Head of caudate nucleus (tissue), 42 donors: ENCODE data around the gene CFAP91.
A peak's percentile ranks its signal among the peaks of the same experiment; 100 is the strongest.

Experiments
- DNase-seq, 42 donors: peaks; one replicate each; pipeline versions ENCODE4 v3.0.0 to v3.0.0-alpha.2; 2020 to 2021; ENCODE audit warnings: mixed read lengths in 7 of 42
- intact Hi-C: fragments of 100-400 bp; cut with DNase I; formaldehyde crosslinking; loops from one replicate; pipeline ENCODE4 v1.15.0; 2022

Gene CFAP91

DNA sequence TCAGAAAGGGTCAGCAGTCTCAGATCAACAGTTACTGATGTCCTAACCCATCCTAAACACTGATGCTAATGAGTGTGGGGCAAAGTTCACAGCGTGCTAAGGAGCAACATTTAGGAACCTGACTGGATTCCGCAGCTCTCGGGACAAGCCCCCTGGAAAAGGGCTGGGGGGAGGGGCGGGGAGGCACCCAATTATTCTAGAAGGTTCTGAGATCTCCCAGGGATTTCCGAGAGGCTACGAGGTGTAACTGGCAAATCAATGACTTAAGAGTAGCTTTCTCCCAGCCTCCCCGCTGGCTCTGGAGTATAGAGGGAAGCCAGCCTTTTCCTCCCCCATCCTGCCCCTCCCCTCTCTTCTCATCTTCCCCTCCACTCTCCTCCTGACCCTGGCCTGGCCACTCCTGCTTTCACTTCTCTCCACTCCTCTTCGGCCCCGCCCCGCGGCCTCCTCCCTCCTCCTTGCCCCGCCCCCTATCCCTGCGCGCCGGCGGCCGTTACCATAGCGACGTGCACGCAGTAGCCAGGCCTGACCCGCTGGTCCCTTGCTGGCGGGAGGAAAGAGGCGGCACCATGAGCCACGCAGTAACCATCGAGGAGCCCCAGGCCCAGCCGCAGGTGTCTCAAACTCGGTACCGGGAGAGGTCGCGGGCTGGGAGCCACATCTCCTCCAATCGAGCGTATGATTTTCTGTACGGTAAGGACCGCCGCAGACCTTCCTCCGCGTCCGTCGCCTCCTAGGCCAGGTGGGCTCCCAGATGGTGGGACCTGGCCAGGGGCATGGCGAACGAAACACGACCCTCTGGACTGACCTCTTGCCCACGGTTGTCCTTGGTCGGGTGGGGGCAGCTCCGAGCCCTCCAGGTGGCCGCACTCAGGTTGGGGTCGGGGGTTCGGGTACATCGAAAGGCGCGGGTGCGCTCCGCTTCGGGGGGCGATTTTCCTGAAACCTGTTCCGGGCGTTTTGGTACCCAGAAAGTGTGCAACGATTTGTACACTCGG lies at the start of gene CFAP91:
Gene CFAP91 (plus strand): TSS at position 493 of the 998 bp plus-strand sequence. CDS start 77 bp downstream, at position 570.
- intact Hi-C loops = no loop called here
- peak; percentile 88 to 98 (median 96) for DNase-seq

DNA sequence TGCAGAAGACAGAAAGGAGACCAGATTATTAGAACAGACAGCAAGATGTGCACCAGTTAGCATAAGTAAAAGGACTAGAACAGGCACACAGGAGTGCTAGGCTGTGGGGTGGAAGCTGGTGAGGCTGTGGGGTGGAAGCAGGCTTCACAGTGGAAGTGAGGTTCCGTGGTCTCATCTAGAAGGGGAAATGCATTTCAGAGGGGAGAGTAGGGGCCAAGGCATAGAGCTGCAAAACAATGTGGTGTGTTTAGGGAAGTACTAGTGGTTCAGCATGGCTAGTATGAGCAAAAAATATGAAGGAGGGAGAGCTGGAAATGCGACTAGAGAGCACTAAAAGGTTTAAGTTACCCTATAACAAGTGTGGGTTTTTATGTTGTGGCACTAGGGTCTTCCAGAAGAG lies 48.9 kb upstream of the CFAP91 start:
- intact Hi-C loops = no loop called here
- DNase-seq = no peak

DNA sequence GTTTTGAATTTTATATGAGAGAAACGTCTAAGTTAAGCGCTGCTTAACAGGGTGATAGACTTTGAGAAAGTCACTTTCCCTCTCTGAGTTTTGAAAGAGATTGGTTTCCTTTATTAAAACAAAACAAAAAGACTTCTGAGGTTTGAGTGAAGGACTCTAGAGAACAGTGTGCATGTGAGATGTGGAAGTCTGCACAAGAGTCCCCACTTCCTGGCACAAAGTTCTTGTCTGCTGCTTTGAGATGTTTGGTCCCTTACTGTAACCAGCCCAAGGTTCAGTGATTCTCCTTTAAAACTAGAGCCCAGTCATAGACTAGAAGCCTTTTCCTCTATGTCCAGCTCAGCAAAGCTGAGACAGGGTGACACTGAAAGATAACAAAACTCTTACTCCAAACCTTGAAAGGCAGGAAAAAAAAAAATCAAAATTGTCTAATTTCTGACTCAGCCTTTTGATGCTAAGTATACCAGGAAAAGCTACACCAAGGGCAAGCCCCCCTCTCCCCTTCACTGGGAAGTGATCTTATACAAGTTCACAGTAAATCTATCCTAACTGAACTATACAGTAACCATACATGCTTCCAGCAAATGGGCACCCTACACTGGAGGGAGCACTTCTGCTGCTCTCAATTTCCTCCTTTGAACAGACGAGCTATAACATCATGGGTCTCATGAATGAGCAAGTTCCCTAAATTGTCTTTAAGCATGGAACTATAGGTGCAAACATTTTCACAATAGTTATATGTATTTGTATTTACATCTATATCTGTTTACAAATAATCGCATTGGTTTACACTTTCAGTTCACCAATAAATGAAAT lies 44.7 kb upstream of the CFAP91 start:
- DNase-seq = no peak
- intact Hi-C loops = no loop called here

DNA sequence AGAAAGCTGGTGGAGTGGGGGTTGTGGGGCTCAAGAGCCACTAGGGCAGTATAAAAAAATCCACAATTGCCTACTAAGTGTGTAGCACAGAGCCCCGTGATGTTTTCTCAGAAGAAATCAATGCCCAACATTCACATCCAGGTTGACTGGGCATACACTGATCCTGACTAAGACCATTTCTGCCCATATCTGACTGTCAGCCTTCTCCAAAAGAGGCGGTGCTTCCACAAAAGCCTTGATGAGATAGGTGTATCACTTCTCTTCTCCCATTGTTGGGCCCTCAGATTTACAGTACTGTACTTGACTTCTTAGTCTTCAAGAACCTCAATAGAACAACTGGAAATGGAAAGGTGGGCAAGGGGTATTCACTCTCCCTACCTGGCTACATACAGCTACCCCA lies 43.8 kb upstream of the CFAP91 start:
- no peak for DNase-seq

DNA sequence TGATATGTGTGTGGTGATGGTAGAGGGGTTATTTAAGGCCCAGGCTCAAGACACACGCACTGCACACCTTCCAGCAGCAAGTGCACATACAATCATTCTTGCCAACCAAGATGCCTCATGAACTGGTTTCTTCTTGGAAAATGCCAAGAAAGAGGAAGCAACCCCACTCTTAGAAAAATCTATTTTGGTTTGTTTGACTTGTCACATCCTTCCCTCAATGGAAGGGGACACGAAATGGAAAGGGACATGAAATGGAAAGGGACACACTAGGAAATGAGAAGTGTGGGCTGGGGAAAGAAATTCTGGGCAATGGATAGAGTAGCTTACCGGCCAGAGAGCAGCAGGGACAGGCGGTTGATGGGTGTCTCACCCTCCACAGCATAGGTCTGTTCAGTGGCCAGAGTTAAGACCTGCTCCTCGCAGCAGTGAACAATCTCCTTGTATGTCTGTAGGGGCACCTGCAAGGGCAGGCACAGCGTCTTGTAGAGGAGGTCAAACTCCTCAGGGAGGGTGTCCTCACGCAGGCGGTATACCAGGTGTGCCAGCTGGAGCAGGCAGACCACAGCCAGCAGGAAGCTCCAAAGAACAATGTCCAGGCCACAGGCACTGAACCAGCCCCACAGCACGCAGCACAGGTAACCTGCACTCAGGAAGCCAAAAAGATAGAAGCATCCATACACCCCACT lies 43.1 kb upstream of the CFAP91 start:
- intact Hi-C loops = no loop called here
- no peak for DNase-seq

More for the DNA sequence above, 43.8 kb upstream of the CFAP91 start:
- intact Hi-C loops = no loop called here

DNA sequence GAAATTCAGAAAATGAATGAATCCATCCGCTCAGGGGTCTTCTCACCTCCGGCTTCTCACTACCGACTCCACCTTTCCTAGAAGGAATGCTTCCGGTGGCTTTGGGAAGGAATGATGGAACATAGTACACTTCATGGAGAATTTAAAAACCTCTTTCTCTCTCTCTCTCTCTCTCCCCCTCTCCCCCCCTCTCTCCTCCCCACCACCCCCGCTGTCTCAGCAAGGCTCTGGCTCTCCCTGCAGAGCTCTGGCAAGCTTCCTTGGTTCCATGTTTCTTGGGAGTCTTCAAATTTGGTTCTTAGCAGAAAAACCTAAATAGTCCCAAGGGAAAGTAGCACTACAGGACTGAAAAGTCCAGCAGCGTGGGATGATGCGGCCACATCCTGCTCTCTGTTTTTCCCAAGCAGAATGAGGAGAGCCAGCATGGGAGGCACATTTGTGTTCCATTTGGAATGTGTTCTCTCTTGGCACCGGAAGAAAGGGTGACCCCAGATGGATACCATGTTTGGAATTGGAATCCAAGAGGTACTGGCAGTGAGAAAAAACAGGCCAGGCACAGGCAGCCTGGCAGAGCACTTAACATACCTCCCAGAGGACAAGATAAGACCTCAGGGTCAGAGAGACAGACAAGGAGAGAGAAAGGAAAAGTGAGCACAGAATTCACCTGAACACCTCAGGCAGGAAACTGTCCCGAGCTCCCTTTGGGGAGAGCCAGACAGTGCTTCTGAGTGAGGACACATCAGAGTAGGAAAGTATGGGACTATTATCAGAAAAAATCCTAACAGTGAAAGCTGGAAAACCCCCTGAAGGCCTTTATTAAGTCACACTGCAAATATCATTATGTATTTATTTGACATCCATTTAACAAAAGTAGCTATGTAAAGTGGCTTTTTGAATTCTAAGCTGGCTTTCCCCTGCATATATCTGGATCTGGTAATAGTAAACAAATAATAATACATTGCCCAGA lies 42.1 kb upstream of the CFAP91 start, which contains the start of gene POPDC2:
Gene POPDC2 (minus strand): TSS at position 116 of the 967 bp plus-strand sequence. CDS start 166 bp downstream, outside the sequence.
- no peak for DNase-seq
- intact Hi-C loops = no loop called here

DNA sequence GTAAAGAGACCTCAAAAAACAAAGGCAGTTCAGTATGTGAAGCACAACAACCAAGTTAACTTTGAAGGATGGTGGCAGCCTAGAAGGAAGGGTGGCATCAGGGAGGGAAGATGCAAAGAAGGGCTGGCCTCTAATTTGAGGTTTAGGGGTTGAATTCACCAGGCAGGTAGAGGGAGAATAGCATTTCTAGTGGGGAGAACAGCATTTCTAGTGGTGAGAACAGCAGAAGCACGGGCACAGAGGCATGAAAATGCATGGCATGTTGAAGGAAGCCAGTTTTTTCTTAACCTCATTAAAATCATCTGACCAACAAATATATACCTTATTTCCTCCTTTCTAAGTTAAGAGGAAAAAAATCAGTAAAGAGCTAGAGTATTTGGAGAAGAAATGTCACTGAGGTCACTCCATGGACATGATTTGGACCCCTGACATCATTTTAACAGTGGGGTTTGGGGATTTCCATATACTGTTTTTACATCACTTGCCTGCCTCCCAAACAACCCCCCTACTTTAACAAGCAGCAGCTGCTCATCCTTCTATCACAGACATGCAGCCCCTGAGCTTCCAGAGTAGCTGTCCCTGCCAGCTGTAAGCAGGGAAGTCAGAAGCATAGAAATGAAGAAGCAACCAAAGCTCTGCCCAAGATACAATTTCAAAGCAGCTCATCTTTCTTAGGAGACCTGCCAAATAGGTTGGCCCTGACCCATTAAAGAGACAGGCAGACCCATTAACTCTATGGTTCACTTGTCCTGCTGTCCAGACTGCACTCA lies 40.0 kb upstream of the CFAP91 start:
- intact Hi-C loops = no loop called here
- DNase-seq = no peak

DNA sequence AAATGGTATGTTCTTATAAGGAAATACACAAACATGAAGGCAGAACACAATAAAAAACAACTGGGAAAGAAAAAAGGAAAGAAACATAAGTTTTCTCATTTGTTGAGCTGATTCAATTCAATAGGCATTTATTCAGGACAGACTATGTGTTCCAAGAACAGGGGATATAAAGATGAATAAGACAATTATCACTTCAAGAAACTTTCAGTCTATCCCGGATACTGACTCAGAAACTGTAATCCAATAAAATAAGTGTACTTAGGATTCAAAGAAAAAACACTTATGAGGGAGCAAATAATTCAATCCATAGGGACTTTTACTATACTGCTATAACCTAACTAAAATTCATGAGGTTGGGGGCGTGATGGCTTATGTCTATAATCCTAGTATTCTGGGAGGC lies 38.9 kb upstream of the CFAP91 start:
- DNase-seq = no peak
- intact Hi-C loops = no loop called here

DNA sequence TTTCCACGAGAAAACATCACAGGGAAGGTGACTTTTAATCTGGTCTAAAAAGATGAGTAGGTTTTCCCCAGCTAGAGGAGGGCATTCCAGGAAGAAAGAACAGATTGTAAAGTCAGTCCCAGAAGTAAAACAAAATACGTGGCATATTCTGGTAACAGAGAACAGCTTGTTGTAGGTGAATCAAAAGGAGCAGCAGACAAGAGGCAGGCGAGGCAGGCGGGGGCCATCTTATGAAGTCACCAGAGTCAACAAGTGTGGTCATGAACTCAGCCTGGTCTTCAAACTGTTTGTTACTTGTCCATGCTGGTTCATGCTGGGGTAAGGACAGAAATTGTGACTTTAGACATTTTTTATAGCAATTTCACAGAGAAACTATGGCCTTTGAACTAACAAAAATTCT lies 38.5 kb upstream of the CFAP91 start:
- intact Hi-C loops = no loop called here
- DNase-seq = no peak

DNA sequence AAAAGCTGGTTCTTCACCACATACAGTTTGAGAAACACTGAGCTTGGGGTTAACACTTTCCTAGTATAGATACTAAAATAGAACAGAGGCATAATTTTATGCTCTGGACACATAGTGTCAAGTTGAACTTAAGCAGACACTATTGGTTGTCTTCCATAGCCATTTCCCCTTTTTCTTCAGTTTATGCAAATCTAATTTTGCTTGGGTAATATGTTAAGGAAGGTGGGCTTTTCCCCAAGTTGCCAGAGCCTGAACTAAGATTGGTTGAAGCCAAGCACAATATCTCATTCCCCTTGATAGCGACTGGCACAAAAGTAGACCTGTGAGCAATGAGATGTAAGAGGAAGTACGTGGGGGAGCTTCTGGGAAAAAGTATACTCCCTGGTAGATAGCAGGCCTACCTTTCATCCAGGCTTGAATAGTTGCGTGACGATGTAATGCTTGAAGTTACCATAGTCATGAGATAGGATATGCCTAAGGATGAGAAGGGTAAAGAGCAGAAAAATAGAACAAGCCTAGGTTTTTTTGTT lies 37.9 kb upstream of the CFAP91 start:
- DNase-seq = no peak
- intact Hi-C loops = no loop called here

DNA sequence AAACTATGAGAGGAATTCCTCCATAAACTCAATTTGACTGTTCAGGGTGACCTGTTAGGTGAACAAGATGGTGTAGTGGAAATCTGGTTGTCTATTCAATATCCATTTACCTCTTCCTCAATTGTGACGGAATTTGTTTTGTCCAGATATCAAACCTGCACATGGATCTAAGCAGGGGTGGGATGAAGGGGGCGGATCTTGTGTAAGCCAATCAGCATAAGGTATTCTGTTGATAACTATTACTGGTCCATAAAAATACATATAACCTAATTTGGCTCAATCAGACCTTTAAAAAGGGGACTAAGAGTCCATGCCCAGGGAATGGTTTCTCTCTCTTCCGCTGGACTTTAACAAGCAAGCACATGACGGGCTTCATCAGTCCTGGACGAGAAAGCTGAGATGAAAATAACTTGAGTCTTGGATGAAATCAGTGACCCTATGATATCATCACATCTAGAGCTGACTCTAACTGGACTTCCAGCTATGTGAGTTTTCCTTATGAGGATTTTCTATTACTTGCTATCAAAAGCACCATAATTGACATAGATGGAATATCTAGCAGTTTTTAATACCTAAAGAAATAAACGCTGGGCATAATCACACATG lies 36.8 kb upstream of the CFAP91 start:
- DNase-seq = no peak
- intact Hi-C loops = no loop called here

DNA sequence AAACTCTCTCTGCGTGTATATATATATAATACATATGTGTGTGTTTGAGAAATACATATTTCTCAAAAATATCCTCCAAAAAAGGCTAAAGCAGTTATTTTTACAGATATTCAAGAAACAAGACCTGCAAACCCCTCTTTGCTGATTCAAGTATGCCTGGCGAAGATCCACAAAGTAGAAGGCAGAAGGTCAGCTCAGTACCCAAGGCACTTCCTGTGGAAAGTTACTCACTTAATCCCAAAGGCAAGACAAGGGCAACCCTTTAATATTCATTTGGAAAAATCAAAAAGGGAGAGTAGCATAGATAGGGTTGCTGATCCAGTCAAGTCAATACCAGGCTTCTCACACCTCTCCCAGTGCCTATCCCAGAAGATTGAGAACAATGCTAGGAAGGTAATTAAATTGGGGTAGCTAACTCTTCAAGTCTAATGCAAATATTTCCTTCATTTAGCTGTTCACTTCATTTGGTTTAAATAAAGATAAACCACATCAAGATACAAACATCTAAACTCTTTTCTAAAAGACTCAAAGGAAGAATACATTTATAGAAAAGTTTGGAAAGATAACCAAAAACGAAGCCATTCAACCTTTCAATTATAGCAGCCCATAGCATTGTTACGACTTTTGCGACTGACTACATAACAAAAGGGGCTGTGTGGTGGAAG lies 32.8 kb upstream of the CFAP91 start:
- intact Hi-C loops = loop anchor here (10.0 kb wide), 1 partner anchor 205 kb away; the partner anchor contains the start of genes POGLUT1 and TMEM39A
- no peak for DNase-seq

DNA sequence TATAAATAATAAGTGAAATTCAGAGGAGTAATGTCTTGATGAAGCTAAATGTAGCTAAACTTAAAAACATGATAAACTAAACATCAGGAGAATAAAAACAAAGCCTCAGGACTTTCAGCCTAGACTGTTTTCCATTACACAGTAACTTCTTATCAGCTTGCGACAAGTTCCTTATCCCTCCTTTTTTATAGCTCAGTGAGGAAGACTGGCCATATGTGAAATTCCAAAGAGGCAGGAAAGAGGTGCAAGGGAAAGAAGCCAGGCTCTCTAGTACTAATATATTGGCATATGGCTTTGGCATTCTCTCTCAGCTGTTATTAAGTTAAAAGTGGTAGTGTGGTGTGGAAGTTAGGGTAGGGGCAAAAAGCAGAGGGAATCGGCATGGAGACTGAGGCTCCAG lies 30.0 kb upstream of the CFAP91 start:
- intact Hi-C loops = loop anchor here (10.0 kb wide), 1 partner anchor 208 kb away; the partner anchor contains the start of genes POGLUT1 and TMEM39A
- DNase-seq = no peak

DNA sequence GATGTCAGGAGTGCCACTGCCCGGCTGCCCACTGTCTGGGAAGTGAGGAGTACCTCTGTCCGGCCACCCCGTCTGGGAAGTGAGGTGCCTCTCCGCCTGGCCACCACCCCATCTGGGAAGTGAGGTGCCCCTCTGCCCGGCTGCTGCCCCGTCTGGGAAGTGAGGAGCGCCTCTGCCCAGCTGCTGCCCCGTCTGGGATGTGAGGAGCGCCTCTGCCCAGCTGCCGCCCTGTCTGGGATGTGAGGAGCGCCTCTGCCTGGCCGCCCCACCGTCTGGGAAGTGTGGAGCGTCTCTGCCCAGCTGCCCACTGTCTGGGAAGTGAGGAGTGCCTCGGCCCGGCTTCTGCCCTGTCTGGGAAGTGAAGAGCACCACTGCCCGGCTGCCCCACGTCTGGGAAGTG lies 28.9 kb upstream of the CFAP91 start:
- no peak for DNase-seq
- intact Hi-C loops = loop anchor here (10.0 kb wide), 1 partner anchor 209 kb away; the partner anchor contains the start of genes POGLUT1 and TMEM39A

DNA sequence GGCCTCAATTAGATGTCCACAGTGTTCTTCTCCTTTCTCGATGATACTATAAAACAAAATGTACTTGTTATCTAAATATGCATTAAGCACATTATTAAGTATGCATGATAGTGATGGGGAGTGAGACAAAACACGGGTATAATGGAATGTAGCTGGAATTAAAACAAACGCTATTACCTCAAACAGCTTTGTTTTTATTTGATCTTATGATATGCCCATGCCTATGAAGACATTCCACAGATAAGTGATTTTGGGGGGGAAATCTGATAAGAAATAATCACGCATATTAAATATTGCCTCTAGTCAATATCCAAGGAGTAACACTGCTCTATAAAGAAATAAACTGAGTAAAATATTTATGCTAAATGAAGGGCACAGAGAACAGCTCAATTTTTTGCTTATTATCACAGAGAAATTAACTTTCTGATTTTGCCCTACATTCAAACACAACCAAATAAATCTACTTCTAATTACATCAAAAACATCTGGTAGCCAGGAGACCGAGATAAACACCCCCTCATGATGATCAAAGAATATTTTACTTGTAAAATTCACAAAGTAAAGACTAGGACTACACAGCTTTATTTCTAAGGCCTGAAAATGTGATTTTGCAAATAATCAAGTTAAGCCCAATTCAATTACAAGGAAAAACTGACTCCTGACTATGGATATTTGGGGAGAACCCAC lies 27.5 kb upstream of the CFAP91 start:
- DNase-seq = no peak
- intact Hi-C loops = loop anchor here (10.0 kb wide), 1 partner anchor 211 kb away; the partner anchor contains the start of genes POGLUT1 and TMEM39A
